Activated CD4-positive, alpha-beta T cell treated with anti-CD3 and anti-CD28 coated beads for 48 hours (primary cell): Measurements from ENCODE around the gene SLCO2A1.

Source experiments
- DNase-seq: peaks from one replicate; pipeline ENCODE4 v3.0.0-alpha.2; 2020

Gene SLCO2A1

GRCh38 chr3:134033315-134033996 lies 3.7 kb upstream of the SLCO2A1 start:
- no peak for DNase-seq

- DNase-seq, result no peak
Measured at GRCh38 chr3:134031348-134031915, 1.7 kb upstream of the SLCO2A1 start.

- no peak for DNase-seq
Measured at GRCh38 chr3:134030379-134031347, 938 bp upstream of the SLCO2A1 start.

- DNase-seq, result peak; percentile 14
Measured at GRCh38 chr3:134029256-134029733, 430 bp downstream of the SLCO2A1 start.

- no peak for DNase-seq
Measured at GRCh38 chr3:134028486-134029255, 1.1 kb downstream of the SLCO2A1 start.

- no peak for DNase-seq
Measured at GRCh38 chr3:134027631-134028030, 2.1 kb downstream of the SLCO2A1 start.

- DNase-seq, result no peak
Measured at GRCh38 chr3:134020135-134020680, 9.5 kb downstream of the SLCO2A1 start.

- no peak for DNase-seq
Measured at GRCh38 chr3:134018850-134019249, 10.9 kb downstream of the SLCO2A1 start.

GRCh38 chr3:134018406-134018805 lies 11.3 kb downstream of the SLCO2A1 start:
- DNase-seq, result no peak

GRCh38 chr3:134017490-134017889 lies 12.2 kb downstream of the SLCO2A1 start:
- DNase-seq, result no peak

- DNase-seq, result no peak
Measured at GRCh38 chr3:134014270-134014669, 15.5 kb downstream of the SLCO2A1 start.

GRCh38 chr3:134013280-134013679 lies 16.4 kb downstream of the SLCO2A1 start:
- DNase-seq, result no peak

GRCh38 chr3:134009345-134010000 lies 20.3 kb downstream of the SLCO2A1 start:
- no peak for DNase-seq

GRCh38 chr3:134008630-134009156 lies 21.0 kb downstream of the SLCO2A1 start:
- DNase-seq, result no peak

GRCh38 chr3:134007819-134008218 lies 21.9 kb downstream of the SLCO2A1 start:
- no peak for DNase-seq

- DNase-seq, result no peak
Measured at GRCh38 chr3:134004841-134005240, 24.9 kb downstream of the SLCO2A1 start.

- no peak for DNase-seq
Measured at GRCh38 chr3:134003066-134003465, 26.7 kb downstream of the SLCO2A1 start.

GRCh38 chr3:134002306-134002705 lies 27.4 kb downstream of the SLCO2A1 start:
- DNase-seq, result no peak

- DNase-seq, result no peak
Measured at GRCh38 chr3:134001251-134001650, 28.5 kb downstream of the SLCO2A1 start.

- DNase-seq, result no peak
Measured at GRCh38 chr3:133999891-134000685, 29.6 kb downstream of the SLCO2A1 start.
